HG03571 (cell line): Measurements from ENCODE around the gene METTL1.
"Not testable (repeated sequence)": the region's sequence is repeated elsewhere in the genome, so short reads cannot be mapped to it uniquely, and the experiment has no call there.

Experiments used
- ATAC-seq: cut with Tn5 transposase; IDR thresholded peaks from one replicate; pipeline ENCODE4 v1.9.1; 2021; ENCODE audit not compliant: unreplicated experiment

The METTL1 gene

GRCh38 chr12:57797933-57798332 is 26.0 kb upstream of the METTL1 start:
- no peak for ATAC-seq

DNA sequence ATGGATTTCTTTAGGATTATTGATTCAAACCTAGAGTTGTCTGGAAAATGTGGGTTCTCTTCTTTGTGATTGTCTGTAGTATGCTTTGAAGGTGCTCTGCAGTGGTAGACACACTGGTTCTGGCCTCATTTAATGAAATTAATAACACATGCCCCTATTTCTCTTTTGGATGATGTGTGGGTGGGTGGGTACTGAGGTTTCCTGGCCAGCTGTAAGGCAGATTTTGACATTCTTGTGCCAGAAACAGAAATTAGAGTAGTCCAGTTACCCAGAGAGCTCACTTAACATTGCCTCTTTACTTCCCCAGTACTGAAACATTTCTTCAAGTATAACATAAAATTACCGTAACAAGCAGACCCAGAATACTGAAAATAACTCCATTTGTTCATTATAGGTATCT is 25.1 kb upstream of the METTL1 start:
- ATAC-seq, result no peak

DNA sequence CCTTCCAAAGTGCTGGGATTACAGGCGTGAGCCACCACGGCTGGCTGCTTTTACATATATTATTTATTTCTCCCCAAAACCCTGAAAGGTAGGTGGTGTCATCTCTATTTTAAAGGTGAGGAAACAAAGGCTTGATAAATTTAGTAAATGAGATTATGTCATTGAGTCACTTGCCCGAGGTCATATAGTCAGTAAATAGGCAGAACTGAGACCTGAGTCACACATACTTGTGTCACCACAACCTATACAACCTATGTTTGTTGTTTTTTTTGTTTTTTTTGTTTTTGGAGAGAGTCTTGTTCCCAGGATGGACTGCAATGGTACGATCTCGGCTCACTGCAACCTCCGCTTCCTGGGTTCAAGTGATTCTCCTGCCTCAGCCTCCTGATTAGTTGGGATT is 23.4 kb upstream of the METTL1 start:
- no peak for ATAC-seq

DNA sequence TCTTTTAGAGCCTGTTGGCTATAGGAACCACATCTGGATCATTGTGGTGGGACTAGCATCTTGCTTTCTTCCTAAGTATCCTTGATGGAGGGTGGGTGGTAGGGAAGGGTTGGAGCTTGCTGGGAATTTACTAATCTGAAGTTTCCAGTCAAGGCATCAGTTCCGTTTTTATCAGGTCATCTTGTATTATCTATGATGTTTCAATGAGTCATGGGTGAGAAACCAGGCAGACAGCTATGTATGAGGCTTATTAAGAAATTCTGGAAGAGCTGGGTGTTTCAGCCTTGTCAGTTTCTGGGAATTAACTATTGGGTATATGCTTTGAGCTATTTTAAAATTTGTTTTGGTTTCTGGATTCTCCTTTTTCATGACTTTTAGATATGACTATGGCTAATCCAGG is 22.0 kb upstream of the METTL1 start:
- ATAC-seq, result no peak

- ATAC-seq, result no peak
These were observed 12.0 kb upstream of the METTL1 start for GRCh38 chr12:57783861-57784260.

GRCh38 chr12:57783466-57783801 is 11.5 kb upstream of the METTL1 start:
- no peak for ATAC-seq

GRCh38 chr12:57782608-57783465 is 10.9 kb upstream of the METTL1 start, which contains the start of gene TSFM:
TSS of gene TSFM (plus strand) at chr12:57782787. CDS start at chr12:57782802, 15 bp downstream.
- ATAC-seq, result peak; percentile 93

DNA sequence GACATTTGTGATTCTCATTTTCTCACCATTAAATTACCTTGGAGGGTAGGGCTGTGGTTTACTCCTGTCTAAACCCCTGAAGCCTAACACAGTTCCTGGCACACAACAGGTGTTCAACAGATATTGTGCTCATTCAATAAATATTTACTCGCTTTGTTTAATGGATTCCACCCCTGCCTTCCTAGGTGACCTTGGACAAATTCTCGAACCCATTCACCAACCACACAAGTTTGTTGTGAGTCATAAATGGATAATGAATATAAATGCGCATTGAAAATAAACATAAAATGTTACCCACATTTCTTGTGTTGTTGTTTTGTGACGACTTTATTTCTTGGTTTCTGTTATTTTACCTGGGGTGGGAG is 10.3 kb upstream of the METTL1 start:
- no peak for ATAC-seq

GRCh38 chr12:57781801-57782200 is 9.9 kb upstream of the METTL1 start:
- no peak for ATAC-seq

DNA sequence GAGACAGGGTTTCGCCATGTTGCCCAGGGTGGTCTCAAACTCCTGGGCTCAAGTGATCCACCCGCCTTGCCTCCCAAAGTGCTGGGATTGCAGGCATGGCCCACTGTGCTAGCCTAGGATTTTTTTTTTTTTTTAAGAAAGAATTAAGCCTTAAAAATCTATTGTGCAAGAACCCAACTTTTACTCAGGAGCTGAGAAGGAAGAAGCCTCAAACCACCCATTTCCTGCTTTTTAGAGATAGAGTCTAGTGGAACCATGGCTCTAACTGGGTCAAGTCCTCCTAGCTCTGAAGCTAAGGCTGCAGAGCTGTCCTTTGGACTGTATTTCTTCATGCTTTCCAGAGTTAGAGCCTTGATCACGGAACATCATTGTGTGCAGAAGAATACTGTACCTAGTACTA is 9.3 kb upstream of the METTL1 start:
- ATAC-seq, result no peak

GRCh38 chr12:57780284-57780897 is 8.5 kb upstream of the METTL1 start:
- no peak for ATAC-seq

DNA sequence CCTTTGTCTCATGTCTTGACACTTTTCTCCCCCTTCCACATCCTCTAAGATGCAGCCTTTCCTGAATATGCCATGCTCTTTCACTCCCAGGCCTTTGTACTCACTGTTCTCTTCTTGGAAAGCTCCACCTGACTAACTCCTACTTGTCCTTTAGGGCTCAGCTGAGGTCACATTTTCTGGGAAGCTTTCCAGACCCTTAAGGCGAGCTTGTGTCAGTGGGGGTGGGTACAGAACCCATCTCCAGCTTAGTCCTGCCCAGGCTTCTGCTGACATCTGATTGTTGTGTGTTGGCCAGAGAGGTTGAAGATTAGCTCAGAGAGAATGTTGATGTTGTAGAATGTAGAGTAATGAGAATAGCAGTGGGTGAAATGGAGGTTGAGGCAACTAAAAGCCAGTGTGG is 7.8 kb upstream of the METTL1 start:
- ATAC-seq, result no peak

DNA sequence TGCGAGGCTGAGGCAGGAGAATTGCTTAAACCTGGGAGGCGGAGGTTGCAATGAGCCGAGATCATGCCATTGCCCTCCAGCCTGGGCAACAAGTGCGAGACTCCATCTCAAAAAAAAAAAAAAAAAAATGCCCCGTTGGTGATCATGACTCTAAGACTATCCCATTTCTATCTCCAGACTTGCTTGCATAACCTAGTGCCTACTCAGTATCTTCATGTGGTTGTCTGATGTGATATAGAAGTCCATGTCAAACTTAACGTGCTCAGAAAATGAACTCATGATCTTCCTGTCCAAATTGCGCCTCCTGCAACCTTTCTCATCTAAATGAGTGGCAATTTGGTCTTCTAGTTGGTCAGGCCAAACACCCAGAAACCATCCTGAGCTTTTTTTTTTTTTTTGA is 6.0 kb upstream of the METTL1 start:
- ATAC-seq, result no peak

DNA sequence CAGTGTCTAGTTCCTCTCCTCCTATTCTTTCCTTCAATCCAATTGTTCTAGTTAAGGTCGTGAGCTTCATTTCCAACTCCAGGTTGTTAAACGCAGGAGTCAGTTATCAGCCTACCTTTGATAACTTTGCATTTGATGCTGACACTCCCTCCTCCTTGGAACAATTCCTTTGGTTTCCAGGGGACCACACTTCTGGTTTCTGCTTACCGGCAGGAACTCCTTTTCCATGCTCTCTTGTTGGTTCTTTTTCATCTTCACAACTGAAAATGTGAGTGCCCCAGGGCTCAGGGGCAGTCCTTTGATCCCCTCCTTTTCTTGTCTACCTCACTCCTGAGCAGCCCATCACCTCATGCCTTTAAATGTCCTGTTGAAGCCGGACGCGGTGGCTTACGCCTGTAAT is 5.5 kb upstream of the METTL1 start:
- no peak for ATAC-seq

DNA sequence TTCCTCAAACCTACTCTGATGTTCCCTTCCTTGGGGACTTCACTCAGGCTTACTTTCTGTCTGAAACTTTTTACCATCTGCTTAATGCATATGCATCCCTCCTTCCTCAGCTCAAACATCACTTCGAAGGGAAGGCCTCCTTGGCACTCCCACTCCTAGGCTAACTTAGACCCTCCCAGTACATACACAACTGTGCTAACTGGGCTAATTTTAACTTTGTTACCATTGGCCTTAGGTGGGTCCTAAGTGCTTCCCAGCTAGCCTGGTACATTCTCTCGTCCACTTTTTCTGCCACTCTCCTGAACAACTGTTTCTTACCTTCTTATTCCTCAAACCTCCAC is 4.3 kb upstream of the METTL1 start:
- ATAC-seq, result no peak

GRCh38 chr12:57775563-57776246 is 3.8 kb upstream of the METTL1 start:
- ATAC-seq, result no peak

- ATAC-seq, result no peak
These were observed 3.1 kb upstream of the METTL1 start for GRCh38 chr12:57775044-57775443.

DNA sequence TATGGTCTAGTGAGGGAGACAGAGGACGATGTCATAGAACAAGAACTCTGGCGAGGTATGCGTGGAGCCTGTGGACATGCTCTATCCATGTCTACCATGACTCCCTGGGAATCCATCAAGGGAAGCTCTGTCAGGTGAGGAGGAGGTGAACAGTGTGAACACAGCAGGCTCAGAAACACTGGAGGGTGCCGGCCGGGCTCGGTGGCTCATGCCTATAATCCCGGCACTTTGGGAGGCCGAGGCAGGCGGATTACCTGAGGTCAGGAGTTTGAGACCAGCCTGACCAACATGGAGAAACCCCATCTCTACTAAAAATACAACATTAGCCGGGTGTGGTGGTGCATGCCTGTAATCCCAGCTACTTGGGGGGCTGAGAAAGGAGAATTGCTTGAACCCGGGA is 2.7 kb upstream of the METTL1 start:
- ATAC-seq, result not testable (repeated sequence)

GRCh38 chr12:57772429-57773322 is 771 bp upstream of the METTL1 start, which contains the start of gene EEF1AKMT3:
TSS of gene EEF1AKMT3 (plus strand) at chr12:57772614. CDS start at chr12:57772725, 111 bp downstream.
- peak; percentile 33 for ATAC-seq

GRCh38 chr12:57771236-57771872 is 551 bp downstream of the METTL1 start:
- ATAC-seq, result peak; percentile 68

GRCh38 chr12:57770734-57771133 is 1.2 kb downstream of the METTL1 start:
- no peak for ATAC-seq
